GM21447 (cell line): ENCODE measurements around the gene POLE.

ENCODE experiments used
- ATAC-seq: cut with Tn5 transposase; IDR thresholded peaks from one replicate; pipeline ENCODE4 v1.9.1; 2021; ENCODE audit not compliant: unreplicated experiment

POLE gene

GRCh38 chr12:132582582-132583410 is 104.3 kb downstream of the POLE start:
- no peak for ATAC-seq

GRCh38 chr12:132582058-132582420 is 105.1 kb downstream of the POLE start:
- no peak for ATAC-seq

DNA sequence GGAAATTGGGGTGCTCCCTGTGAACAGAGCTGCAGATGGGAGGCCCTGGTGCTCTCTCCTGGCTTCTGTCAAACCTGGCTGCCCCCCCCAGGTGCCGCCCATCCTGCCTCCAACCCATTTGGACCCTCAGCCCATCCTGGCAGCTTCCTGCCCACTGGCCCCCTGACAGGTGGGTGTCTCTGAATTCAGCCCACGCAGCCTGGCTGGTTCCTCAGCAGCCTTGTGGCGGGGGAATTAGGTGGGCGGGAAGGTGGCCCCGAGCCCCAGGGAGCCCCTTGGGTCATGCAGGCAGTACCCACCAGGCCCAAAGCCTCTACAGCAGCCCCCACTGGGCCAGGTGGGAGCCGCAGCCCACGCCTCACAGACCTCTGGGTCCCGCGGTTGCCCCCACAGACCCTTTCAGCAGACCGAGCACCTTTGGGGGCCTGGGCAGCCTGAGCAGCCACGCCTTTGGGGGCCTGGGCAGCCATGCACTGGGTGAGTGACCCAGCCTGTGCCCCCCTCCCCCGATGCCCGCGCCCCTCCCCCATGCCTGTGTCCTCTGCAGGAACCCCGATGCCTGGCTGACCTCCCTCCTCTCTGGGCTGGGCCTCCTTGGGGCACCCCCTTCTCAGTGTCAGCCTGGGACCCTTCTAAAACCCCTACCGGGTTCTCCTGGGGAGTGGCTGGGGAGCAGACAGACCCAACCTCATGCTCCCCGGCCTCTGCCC is 105.6 kb downstream of the POLE start:
- no peak for ATAC-seq

GRCh38 chr12:132580701-132581292 is 106.3 kb downstream of the POLE start:
- ATAC-seq: no peak

- ATAC-seq: no peak
These were observed 107.4 kb downstream of the POLE start for GRCh38 chr12:132579744-132580143.

GRCh38 chr12:132578826-132579225 is 108.3 kb downstream of the POLE start:
- ATAC-seq: no peak

GRCh38 chr12:132578118-132578517 is 109.0 kb downstream of the POLE start:
- no peak for ATAC-seq

DNA sequence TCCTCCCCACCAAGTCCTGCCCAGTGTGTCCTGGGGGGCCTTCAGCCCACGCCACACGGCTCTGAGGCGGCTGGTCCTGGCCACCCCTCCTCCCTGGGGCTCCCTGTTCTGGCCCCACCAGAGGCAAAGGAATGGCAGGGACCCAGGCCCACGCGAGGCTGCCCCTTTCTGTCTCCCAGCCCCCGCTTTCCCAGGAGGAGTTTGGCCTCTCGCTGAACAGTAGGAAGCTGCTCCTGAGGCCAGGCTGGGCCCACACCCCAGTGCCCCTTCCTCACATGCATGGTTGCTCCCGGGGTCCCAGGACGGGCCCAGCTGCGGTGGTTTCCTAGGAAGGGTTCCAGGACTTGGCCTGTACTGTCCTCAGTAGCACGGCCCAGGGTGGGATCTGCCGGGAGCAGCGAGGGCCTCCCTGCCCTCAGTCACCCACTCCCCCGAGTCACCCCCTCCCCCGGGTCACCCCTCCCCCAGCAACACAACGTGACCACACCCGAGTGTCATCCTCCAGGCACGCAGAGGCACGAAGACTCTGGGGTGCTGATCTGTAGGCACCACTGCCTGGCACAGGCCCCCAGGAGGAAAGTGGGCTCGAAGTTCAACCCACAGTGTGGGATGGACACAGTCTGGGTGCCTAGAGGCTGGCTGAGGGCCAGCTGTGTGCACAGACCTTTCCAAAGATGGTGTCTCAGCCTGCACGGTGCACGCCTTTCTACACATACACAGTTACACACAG is 109.8 kb downstream of the POLE start:
- no peak for ATAC-seq

DNA sequence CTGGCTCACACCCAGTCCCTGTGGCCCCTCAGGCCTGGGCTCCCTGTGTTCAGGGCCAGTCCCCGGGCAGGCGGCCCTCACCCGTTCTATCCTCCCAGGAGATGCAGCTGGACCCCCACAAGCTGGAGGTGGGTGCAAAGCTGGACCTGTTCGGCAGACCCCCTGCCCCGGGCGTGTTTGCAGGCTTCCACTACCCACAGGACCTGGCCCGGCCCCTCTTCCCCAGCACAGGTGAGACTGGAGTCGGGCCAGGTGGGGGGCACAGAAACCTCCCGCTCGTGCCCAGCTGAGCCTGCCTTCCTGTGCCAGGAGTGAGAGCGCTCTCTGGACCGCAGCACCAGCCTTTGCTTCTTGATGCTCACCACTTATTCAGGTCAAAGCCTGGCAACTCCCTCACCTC is 110.4 kb downstream of the POLE start:
- no peak for ATAC-seq

DNA sequence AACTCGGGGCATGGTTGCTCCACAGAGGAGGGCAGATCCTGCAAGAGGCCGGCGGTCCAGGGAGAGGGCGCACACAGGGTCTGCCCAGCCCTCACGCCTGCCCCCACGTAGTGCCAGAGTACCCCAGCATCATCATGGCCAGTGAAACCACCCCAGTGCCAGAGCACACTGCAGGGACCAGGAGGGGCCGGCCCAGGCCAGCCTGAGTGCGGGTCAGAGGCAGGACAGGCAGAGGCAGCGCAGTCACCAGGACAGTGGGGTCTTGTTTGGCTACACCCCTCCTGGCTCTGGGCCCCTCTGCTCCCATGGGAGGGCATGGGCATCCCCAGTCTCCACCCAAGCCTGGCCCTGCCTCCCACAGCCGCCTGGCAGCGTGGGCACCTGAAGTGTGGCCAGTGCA is 111.5 kb downstream of the POLE start:
- ATAC-seq: no peak

DNA sequence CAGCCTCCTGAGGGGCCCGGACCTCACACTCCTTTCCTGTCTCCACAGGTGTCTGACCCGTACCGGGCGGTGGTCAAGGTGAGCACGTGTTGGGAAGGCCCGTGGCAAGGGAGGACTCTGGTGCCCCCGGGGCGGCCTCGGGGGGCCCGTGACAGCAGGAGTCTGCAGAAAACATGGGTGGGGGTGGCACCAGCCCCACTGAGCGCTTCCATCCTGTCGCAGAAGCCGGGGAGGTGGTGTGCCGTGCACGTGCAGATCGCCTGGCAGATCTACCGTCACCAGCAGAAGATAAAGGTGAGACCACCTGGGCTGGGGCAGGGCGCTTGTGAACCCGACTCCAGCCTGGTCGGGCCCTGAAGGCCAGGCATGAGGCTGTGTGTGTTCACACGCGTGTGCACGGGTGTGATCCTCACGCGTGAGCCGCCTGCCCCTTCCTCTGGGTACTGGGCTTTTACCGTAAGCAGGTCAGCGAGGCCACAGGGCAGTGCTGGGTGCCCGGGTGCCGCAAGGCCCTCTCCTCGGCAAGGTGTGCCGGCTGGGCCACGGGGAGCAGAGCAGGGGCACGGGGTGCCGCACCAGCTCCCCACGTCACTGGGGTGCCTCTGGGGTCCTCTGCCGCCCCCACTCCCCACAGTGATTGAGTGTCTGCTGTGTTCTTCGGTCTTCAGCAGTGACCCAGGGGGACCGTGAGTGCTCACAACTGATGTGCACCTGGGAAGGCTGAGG is 112.7 kb downstream of the POLE start:
- no peak for ATAC-seq
